Measurements from ENCODE around the gene ARID3A.

- no peak for TF ChIP-seq CTCF (IDR thresholded peaks at IDR 0.05)
- TF ChIP-seq REST (IDR thresholded peaks at IDR 0.05; ENCODE audit: insufficient read depth in 1 of 2, low read depth in 2 of 2, low read length in 1 of 2) = no peak
- TF ChIP-seq POLR2AphosphoS5 (IDR thresholded peaks at IDR 0.05; ENCODE audit: low read depth, low read length) = no peak
Observed at GRCh38 chr19:924553-925086, 1.2 kb upstream of the ARID3A start.

All from Panc1 (cell line).